ENCODE results near the gene MFSD2B.
A peak's percentile ranks its signal among the peaks of the same experiment; 100 is the strongest.

MFSD2B gene

GRCh38 chr2:24075259-24075658 lies 65.4 kb downstream of the MFSD2B start:
- no peak for DNase-seq (ENCODE audit: low read depth)
- no peak for TF ChIP-seq CTCF (IDR thresholded peaks at IDR 0.05; ENCODE audit: low read depth, low read length, missing control alignments)
- peak overlapping the region; percentile 81 for H3K4me3 ChIP-seq (ENCODE audit: low read depth, low read length)

Data from GM12864 (cell line).